ENCODE measurements around the gene CTNNA3. TPM values are rescaled to one million over a fixed set of nuclear protein-coding genes. Genes with fewer than 3 reads are reported as not detected.

The CTNNA3 gene
- total RNA-seq, 1 experiment from 2014 or later: 0.20 TPM

GRCh38 chr10:66038623-66039022, 1657.4 kb downstream of the CTNNA3 start:
- H3K36me3 Mint-ChIP-seq (ENCODE audit: insufficient read depth, unreplicated experiment): no peaks in the 10 kb centered on the region

GRCh38 chr10:66026321-66026720, 1669.7 kb downstream of the CTNNA3 start:
- DNase-seq: no peak
- H3K27ac Mint-ChIP-seq (ENCODE audit: unreplicated experiment): no peak overlapping the region
- H3K36me3 Mint-ChIP-seq (ENCODE audit: insufficient read depth, unreplicated experiment): no peaks in the 10 kb centered on the region
- TF ChIP-seq CTCF (IDR thresholded peaks at IDR 0.05; ENCODE audit: insufficient read depth in 1 of 2, low read depth in 1 of 2, low read length in 1 of 2, severe bottlenecking in 1 of 2, unreplicated experiment in 1 of 2): no peak
- Histone ChIP-seq H3K4me1 (no peaks in the 10 kb centered on the region), H3K27me3 (replicated peaks; ENCODE audit: control insufficient read depth, insufficient read depth, low read length) (no peaks in the 10 kb centered on the region; the same call in 1 of the 2 replicates), H3K9me3 (peaks cover 3% of the 10 kb centered on the region; the same call in 1 of the 2 replicates), H3K4me3 (ENCODE audit: low read depth, low read length) (no peak overlapping the region), H3K36me3 (ENCODE audit: control insufficient read depth, insufficient read depth, low read length) (no peaks in the 10 kb centered on the region)
- ChIA-PET POLR2A (no interaction called here), CTCF (no interaction called here)
- BruUV-seq (replicated peaks): no TSS peak
- H3K4me3 Mint-ChIP-seq (ENCODE audit: unreplicated experiment): no peak overlapping the region
- intact Hi-C loops (cut with micrococcal nuclease; ENCODE audit: unreplicated experiment): no loop called here
- H3K4me1 Mint-ChIP-seq (ENCODE audit: low read depth, unreplicated experiment): no peaks in the 10 kb centered on the region
- H3K27me3 Mint-ChIP-seq (ENCODE audit: insufficient read depth, unreplicated experiment): peaks cover 3% of the 10 kb centered on the region
- peaks cover under 1% of the 10 kb centered on the region for H3K9me3 Mint-ChIP-seq (ENCODE audit: unreplicated experiment)

More at GRCh38 chr10:66038623-66039022, 1657.4 kb downstream of the CTNNA3 start:
- Mint-ChIP-seq H3K4me1 (ENCODE audit: low read depth, unreplicated experiment) (no peaks in the 10 kb centered on the region), H3K27ac (ENCODE audit: unreplicated experiment) (no peak overlapping the region), H3K4me3 (ENCODE audit: unreplicated experiment) (no peak overlapping the region), H3K27me3 (ENCODE audit: insufficient read depth, unreplicated experiment) (no peaks in the 10 kb centered on the region), H3K9me3 (ENCODE audit: unreplicated experiment) (no peaks in the 10 kb centered on the region)
- no peak for TF ChIP-seq CTCF (IDR thresholded peaks at IDR 0.05; ENCODE audit: insufficient read depth in 1 of 2, low read depth in 1 of 2, low read length in 1 of 2, severe bottlenecking in 1 of 2, unreplicated experiment in 1 of 2)
- BruUV-seq (replicated peaks): no TSS peak
- Histone ChIP-seq H3K4me1 (no peaks in the 10 kb centered on the region), H3K9me3 (no peaks in the 10 kb centered on the region), H3K36me3 (ENCODE audit: control insufficient read depth, insufficient read depth, low read length) (no peaks in the 10 kb centered on the region), H3K4me3 (ENCODE audit: low read depth, low read length) (no peak overlapping the region), H3K27me3 (replicated peaks; ENCODE audit: control insufficient read depth, insufficient read depth, low read length) (no peaks in the 10 kb centered on the region)
- ChIA-PET POLR2A (no interaction called here), CTCF (no interaction called here)
- intact Hi-C loops (cut with micrococcal nuclease; ENCODE audit: unreplicated experiment): no loop called here
- DNase-seq: no peak

- Mint-ChIP-seq H3K4me1 (ENCODE audit: low read depth, unreplicated experiment) (no peaks in the 10 kb centered on the region), H3K9me3 (ENCODE audit: unreplicated experiment) (no peaks in the 10 kb centered on the region), H3K36me3 (ENCODE audit: insufficient read depth, unreplicated experiment) (no peaks in the 10 kb centered on the region), H3K4me3 (ENCODE audit: unreplicated experiment) (no peak overlapping the region), H3K27me3 (ENCODE audit: insufficient read depth, unreplicated experiment) (peaks cover 7% of the 10 kb centered on the region), H3K27ac (ENCODE audit: unreplicated experiment) (no peak overlapping the region)
- ChIA-PET CTCF (no interaction called here), POLR2A (no interaction called here)
- intact Hi-C loops (cut with micrococcal nuclease; ENCODE audit: unreplicated experiment): no loop called here
- no TSS peak for BruUV-seq (replicated peaks)
- Histone ChIP-seq H3K4me1 (no peaks in the 10 kb centered on the region), H3K4me3 (ENCODE audit: low read depth, low read length) (no peak overlapping the region), H3K9me3 (peaks cover 3% of the 10 kb centered on the region; the same call in 1 of the 2 replicates), H3K27me3 (replicated peaks; ENCODE audit: control insufficient read depth, insufficient read depth, low read length) (no peaks in the 10 kb centered on the region; the same call in 1 of the 2 replicates), H3K36me3 (ENCODE audit: control insufficient read depth, insufficient read depth, low read length) (no peaks in the 10 kb centered on the region)
- no peak for TF ChIP-seq CTCF (IDR thresholded peaks at IDR 0.05; ENCODE audit: insufficient read depth in 1 of 2, low read depth in 1 of 2, low read length in 1 of 2, severe bottlenecking in 1 of 2, unreplicated experiment in 1 of 2)
- DNase-seq: no peak
These were observed 1670.8 kb downstream of the CTNNA3 start for GRCh38 chr10:66025186-66025585.

All from Caco-2 (cell line).